HepG2 (cell line): ENCODE measurements around the gene PARD3. TPM values are rescaled to one million over a fixed set of nuclear protein-coding genes. Genes with fewer than 3 reads are reported as not detected.

Source experiments
- ATAC-seq: fragments of 200-7000 bp; cut with Tn5 transposase; 3 replicates; pipeline ENCODE4 v1.9.1; 2020; ENCODE audit warnings: mild to moderate bottlenecking, moderate library complexity
- BruUV-seq: library from RNA; stranded (reverse); fragments of 400-500 nt; replicated peaks from 2 replicates; lab custom pipeline; 2021; lab: Mats Ljungman, UMichigan
- CTCF ChIA-PET: fragments of 300-600 bp; formaldehyde crosslinking; extraction: SDS; loops from one replicate; lab custom pipeline; 2021; ENCODE audit warnings: low total read pairs, inconsistent platforms, low intra/inter-chr PET ratio; lab: Yijun Ruan, JAX
- POLR2A ChIA-PET: fragments of 350-600 bp; sonication (Branson Sonifier 250); formaldehyde crosslinking; loops from one replicate; lab custom pipeline; 2020; ENCODE audit warnings: antibody characterized with exemption, inconsistent platforms; lab: Yijun Ruan, JAX
- DNase-seq: peaks from one replicate; pipeline ENCODE4 v3.0.0-alpha.2; 2015; ENCODE audit warnings: low spot score
- FAIRE-seq: peaks from 3 replicates; lab custom pipeline; 2011; peaks lifted over from hg19 to GRCh38; lab: Jason Lieb, UNC
- H2AFZ ChIP-seq: one replicate; pipeline ENCODE4 v1.6.1; 2011; ENCODE audit warnings: low read length, inconsistent platforms
- H3K27ac ChIP-seq: fragments of 300-600 bp; 3 replicates; pipeline ENCODE4 v1.8.0; 2011; ENCODE audit warnings: mixed run types, mild to moderate bottlenecking, mixed read lengths, low read length, inconsistent platforms; ENCODE audit not compliant: insufficient read depth; ENCODE audit errors: extremely low read length
- H3K27me3 ChIP-seq, 2 experiments: fragments of 200-600 bp in 1 of 2; 2 replicates in 1 of 2; 3 replicates in 1 of 2; pipeline versions ENCODE4 v1.6.0 to v1.8.0; 2011; ENCODE audit warnings: low read length in 2 of 2, mild to moderate bottlenecking in 2 of 2, moderate library complexity in 2 of 2, inconsistent platforms in 1 of 2; ENCODE audit not compliant: insufficient read depth in 2 of 2, control insufficient read depth in 1 of 2
- H3K36me3 ChIP-seq, 2 experiments: fragments of 200-600 bp in 1 of 2; replicated peaks in 1 of 2; 2 replicates in 1 of 2; 3 replicates in 1 of 2; pipeline versions ENCODE4 v1.5.1 to v1.8.0; 2011; ENCODE audit warnings: low read length in 2 of 2, inconsistent platforms in 1 of 2; ENCODE audit not compliant: insufficient read depth in 2 of 2, control insufficient read depth in 1 of 2
- H3K4me1 ChIP-seq: 2 replicates; pipeline ENCODE4 v1.5.1; 2012; ENCODE audit warnings: low read length, inconsistent platforms; ENCODE audit not compliant: insufficient read depth
- H3K4me2 ChIP-seq: 2 replicates; pipeline ENCODE4 v1.6.0; 2011; ENCODE audit warnings: low read depth, low read length, inconsistent platforms
- H3K4me3 ChIP-seq, 3 experiments: fragments of 200-600 bp in 1 of 3; sonication (generic), shearing (Covaris generic) in 1 of 3; replicated peaks in 1 of 3; 2 replicates each; pipeline ENCODE4 v1.5.1; 2011 to 2016; ENCODE audit warnings: low read length in 3 of 3, inconsistent platforms in 2 of 3, low read depth in 2 of 3, mild to moderate bottlenecking in 2 of 3, control low read depth in 1 of 3, mixed read lengths in 1 of 3; ENCODE audit not compliant: insufficient read depth in 1 of 3
- H3K79me2 ChIP-seq: one replicate; pipeline ENCODE4 v1.6.1; 2011; ENCODE audit warnings: low read length, inconsistent platforms; ENCODE audit not compliant: insufficient read depth
- H3K9ac ChIP-seq: 2 replicates; pipeline ENCODE4 v1.6.0; 2011; ENCODE audit warnings: mild to moderate bottlenecking, low read depth, low read length, inconsistent platforms; ENCODE audit not compliant: insufficient read depth
- H3K9me3 ChIP-seq: 2 replicates; pipeline ENCODE4 v1.5.1; 2012; ENCODE audit warnings: mild to moderate bottlenecking, low read length
- H4K20me1 ChIP-seq: 2 replicates; pipeline ENCODE4 v1.6.0; 2011; ENCODE audit warnings: inconsistent platforms, mild to moderate bottlenecking, low read length, moderate library complexity; ENCODE audit not compliant: insufficient read depth
- GFI1 ChIP-seq: sonication (generic); formaldehyde crosslinking; IDR thresholded peaks from 2 replicates; pipeline ENCODE4 v1.5.0; 2020; ENCODE audit warnings: missing genetic modification reagents, mild to moderate bottlenecking, borderline replicate concordance
- ZFAT ChIP-seq: sonication (generic); formaldehyde crosslinking; conservative IDR thresholded peaks from 2 replicates; pipeline ENCODE4 v1.8.1; 2023; ENCODE audit warnings: missing genetic modification reagents, inconsistent platforms
- ZNF329 ChIP-seq: sonication (generic); formaldehyde crosslinking; IDR thresholded peaks from 2 replicates; pipeline ENCODE4 v1.9.0; 2021; ENCODE audit warnings: low read depth, mild to moderate bottlenecking, missing genetic modification reagents
- ZNF33A ChIP-seq: sonication (generic); formaldehyde crosslinking; IDR thresholded peaks from 2 replicates; pipeline ENCODE4 v1.5.1; 2020; ENCODE audit warnings: missing genetic modification reagents, mild to moderate bottlenecking, moderate library complexity, borderline replicate concordance
- WGBS: methylation state at CpG from one replicate; pipeline ENCODE4 v1.1.6; 2017; ENCODE audit warnings: low lambda C conversion rate; 5-methylcytosine and 5-hydroxymethylcytosine counted together
- in situ Hi-C: cut with HindIII; loops from 2 replicates; pipeline ENCODE4 v1.10.0; 2017; ENCODE audit warnings: low pct_unique_long_range_greater_than_20kb; ENCODE audit not compliant: extremely low pct_ligation_motif_present
- intact Hi-C: fragments of 100-400 bp; cut with micrococcal nuclease; formaldehyde crosslinking; loops from one replicate; pipeline ENCODE4 v1.10.0; 2022; ENCODE audit not compliant: unreplicated experiment
- polyA plus RNA-seq, 8 experiments: library from polyadenylated mRNA; depleted of rRNA in 3 of 8; stranded (reverse) in 7 of 8; unstranded in 1 of 8; fragments of >200 nt; fragmentation: Illumina TruSeq in 4 of 8; extraction: Trizol in 4 of 8; gene quantifications; 2 replicates each; pipeline versions ENCODE4 v1.2.1 to v1.2.3, GENCODE V29; 2011 to 2016; ENCODE audit warnings: low read depth in 4 of 8, missing spikeins in 1 of 8, mixed read lengths in 1 of 8; ENCODE audit not compliant: insufficient read depth in 1 of 8
- total RNA-seq, 5 experiments: library from RNA; depleted of rRNA; stranded (reverse); fragments of >200 nt; fragmentation: Illumina TruSeq; extraction: Trizol; gene quantifications; 2 replicates each; pipeline ENCODE4 v1.2.3, GENCODE V29; 2016; ENCODE audit warnings: low read depth in 1 of 5
- TF ChIP-seq, protein P1 (sequence below): sonication (generic); formaldehyde crosslinking; IDR thresholded peaks from 2 replicates; pipeline ENCODE4 v1.5.0; 2020; ENCODE audit warnings: mild to moderate bottlenecking, missing genetic modification reagents
- TF ChIP-seq, protein P2 (sequence below): IDR thresholded peaks from 2 replicates; pipeline ENCODE4 v1.6.1; 2016; ENCODE audit warnings: low read depth
- TF ChIP-seq, protein P3 (sequence below): IDR thresholded peaks from 2 replicates; pipeline ENCODE4 v1.4.0; 2020; ENCODE audit warnings: mild to moderate bottlenecking, missing genetic modification reagents

The PARD3 gene
- total and polyA plus RNA-seq, 2 of the 13 experiments (the other 11 are each of a cell fraction or from before 2014, with no cell fraction given), result 40.9 to 60.0 TPM

GRCh38 chr10:34364253-34365037 lies 450.7 kb downstream of the PARD3 start (continued):
- TF ChIP-seq, protein P1, sequence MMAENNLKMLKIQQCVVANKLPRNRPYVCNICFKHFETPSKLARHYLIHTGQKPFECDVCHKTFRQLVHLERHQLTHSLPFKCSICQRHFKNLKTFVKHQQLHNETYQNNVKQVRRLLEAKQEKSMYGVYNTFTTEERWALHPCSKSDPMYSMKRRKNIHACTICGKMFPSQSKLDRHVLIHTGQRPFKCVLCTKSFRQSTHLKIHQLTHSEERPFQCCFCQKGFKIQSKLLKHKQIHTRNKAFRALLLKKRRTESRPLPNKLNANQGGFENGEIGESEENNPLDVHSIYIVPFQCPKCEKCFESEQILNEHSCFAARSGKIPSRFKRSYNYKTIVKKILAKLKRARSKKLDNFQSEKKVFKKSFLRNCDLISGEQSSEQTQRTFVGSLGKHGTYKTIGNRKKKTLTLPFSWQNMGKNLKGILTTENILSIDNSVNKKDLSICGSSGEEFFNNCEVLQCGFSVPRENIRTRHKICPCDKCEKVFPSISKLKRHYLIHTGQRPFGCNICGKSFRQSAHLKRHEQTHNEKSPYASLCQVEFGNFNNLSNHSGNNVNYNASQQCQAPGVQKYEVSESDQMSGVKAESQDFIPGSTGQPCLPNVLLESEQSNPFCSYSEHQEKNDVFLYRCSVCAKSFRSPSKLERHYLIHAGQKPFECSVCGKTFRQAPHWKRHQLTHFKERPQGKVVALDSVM (CRISPR knock-in tag), result 0 out of 2 replicates have a peak, but pooled peaks have one; percentile 35
- TF ChIP-seq, all 625 proteins: peak for 9

DNA sequence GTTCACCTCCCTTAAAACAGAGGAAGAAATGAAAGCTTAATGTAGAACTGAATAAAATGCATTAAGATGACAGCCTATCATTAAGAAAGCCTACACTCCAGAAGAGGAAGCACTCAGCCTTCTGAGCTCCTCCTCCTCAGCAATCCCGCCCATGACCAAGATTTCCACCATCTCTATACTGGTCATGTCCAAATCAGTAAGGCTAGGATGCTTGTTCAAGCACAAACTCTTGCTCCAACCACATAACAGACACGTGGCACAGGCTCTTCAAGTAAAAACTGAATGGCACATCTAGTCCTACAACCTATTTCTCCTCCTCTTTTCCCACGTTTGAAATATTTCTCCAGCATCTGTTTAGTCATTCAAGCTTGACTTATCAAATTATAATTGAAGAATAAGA lies 454.1 kb downstream of the PARD3 start:
- Histone ChIP-seq H3K9me3 (no peaks in the 10 kb centered on the region), H3K27me3 (no peaks in the 10 kb centered on the region), H3K36me3 (peaks cover 5 to 21% of the 10 kb centered on the region in 2 experiments), H3K4me3 (no peak overlapping the region), H3K79me2 (no peaks in the 10 kb centered on the region)
- intact Hi-C loops, result no loop called here
- in situ Hi-C loops, result no loop called here
- no TSS peak for BruUV-seq
- WGBS, result 97% methylated on average over 3 of the region's 3 CpGs
- no peak for FAIRE-seq
- no peak for DNase-seq
- TF ChIP-seq GFI1 (CRISPR knock-in tag) (no peak), ZNF329 (CRISPR knock-in tag) (no peak), ZFAT (CRISPR knock-in tag) (no peak), ZNF33A (CRISPR knock-in tag) (no peak)
- TF ChIP-seq, protein P2, sequence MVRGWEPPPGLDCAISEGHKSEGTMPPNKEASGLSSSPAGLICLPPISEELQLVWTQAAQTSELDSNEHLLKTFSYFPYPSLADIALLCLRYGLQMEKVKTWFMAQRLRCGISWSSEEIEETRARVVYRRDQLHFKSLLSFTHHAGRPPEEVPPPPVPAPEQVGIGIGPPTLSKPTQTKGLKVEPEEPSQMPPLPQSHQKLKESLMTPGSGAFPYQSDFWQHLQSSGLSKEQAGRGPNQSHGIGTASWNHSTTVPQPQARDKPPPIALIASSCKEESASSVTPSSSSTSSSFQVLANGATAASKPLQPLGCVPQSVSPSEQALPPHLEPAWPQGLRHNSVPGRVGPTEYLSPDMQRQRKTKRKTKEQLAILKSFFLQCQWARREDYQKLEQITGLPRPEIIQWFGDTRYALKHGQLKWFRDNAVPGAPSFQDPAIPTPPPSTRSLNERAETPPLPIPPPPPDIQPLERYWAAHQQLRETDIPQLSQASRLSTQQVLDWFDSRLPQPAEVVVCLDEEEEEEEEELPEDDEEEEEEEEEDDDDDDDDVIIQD (CRISPR knock-in tag), result no peak
- TF ChIP-seq, protein P3, sequence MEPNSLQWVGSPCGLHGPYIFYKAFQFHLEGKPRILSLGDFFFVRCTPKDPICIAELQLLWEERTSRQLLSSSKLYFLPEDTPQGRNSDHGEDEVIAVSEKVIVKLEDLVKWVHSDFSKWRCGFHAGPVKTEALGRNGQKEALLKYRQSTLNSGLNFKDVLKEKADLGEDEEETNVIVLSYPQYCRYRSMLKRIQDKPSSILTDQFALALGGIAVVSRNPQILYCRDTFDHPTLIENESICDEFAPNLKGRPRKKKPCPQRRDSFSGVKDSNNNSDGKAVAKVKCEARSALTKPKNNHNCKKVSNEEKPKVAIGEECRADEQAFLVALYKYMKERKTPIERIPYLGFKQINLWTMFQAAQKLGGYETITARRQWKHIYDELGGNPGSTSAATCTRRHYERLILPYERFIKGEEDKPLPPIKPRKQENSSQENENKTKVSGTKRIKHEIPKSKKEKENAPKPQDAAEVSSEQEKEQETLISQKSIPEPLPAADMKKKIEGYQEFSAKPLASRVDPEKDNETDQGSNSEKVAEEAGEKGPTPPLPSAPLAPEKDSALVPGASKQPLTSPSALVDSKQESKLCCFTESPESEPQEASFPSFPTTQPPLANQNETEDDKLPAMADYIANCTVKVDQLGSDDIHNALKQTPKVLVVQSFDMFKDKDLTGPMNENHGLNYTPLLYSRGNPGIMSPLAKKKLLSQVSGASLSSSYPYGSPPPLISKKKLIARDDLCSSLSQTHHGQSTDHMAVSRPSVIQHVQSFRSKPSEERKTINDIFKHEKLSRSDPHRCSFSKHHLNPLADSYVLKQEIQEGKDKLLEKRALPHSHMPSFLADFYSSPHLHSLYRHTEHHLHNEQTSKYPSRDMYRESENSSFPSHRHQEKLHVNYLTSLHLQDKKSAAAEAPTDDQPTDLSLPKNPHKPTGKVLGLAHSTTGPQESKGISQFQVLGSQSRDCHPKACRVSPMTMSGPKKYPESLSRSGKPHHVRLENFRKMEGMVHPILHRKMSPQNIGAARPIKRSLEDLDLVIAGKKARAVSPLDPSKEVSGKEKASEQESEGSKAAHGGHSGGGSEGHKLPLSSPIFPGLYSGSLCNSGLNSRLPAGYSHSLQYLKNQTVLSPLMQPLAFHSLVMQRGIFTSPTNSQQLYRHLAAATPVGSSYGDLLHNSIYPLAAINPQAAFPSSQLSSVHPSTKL, result no peak
- TF ChIP-seq, all 625 proteins: peak for 0
- Histone ChIP-seq H4K20me1 (no peaks in the 10 kb centered on the region), H2AFZ (no peak overlapping the region), H3K4me2 (no peak overlapping the region), H3K4me1 (peaks cover 25% of the 10 kb centered on the region), H3K27ac (no peak overlapping the region), H3K9ac (no peak overlapping the region)
- ChIA-PET POLR2A (no interaction called here), CTCF (no interaction called here)
- no peak for ATAC-seq
